Adrenal gland (tissue), 12 donors: ENCODE data around the gene IGFL3. TPM values are rescaled to one million over a fixed set of nuclear protein-coding genes. Genes with fewer than 3 reads are reported as not detected.

Source experiments
- DNase-seq, 7 donors: peaks; one replicate each; pipeline ENCODE4 v3.0.0-alpha.2; 2019 to 2020
- H3K27ac ChIP-seq, 5 donors: fragments of 200-600 bp; sonication (generic) in 4 of 5; 1 replicate in 3 of 5; 2 replicates in 2 of 5; pipeline versions ENCODE4 v1.5.1 to v1.8.0; 2016 to 2020; ENCODE audit warnings: mild to moderate bottlenecking in 1 of 5
- H3K27me3 ChIP-seq: fragments of 200-600 bp; 2 replicates; pipeline ENCODE4 v1.8.0; 2021
- H3K36me3 ChIP-seq, 2 donors: fragments of 200-600 bp; replicated peaks in 1 of 2; 1 replicate in 1 of 2; 2 replicates in 1 of 2; pipeline versions ENCODE4 v1.5.1 to v1.8.0; 2018 to 2022
- H3K4me1 ChIP-seq, 2 donors: fragments of 200-600 bp; replicated peaks in 1 of 2; 1 replicate in 1 of 2; 2 replicates in 1 of 2; pipeline versions ENCODE4 v1.5.1 to v1.8.0; 2018 to 2021
- H3K4me3 ChIP-seq, 4 donors: fragments of 200-600 bp; sonication (generic) in 3 of 4; one replicate each; pipeline ENCODE4 v1.5.1; 2016 to 2018
- H3K9me3 ChIP-seq, 3 donors: fragments of 200-600 bp; sonication (generic) in 1 of 3; replicated peaks in 1 of 3; 1 replicate in 2 of 3; 2 replicates in 1 of 3; pipeline versions ENCODE4 v1.5.1 to v1.8.0; 2016 to 2021
- CTCF ChIP-seq, 6 experiments: fragments of 450-650 bp in 4 of 6; fragments of 200-600 bp in 2 of 6; sonication (generic) in 1 of 6; IDR thresholded peaks; 1 replicate in 5 of 6; 2 replicates in 1 of 6; pipeline versions ENCODE4 v1.5.1 to v1.8.0; 2016 to 2021; ENCODE audit warnings: antibody characterized with exemption in 6 of 6, mild to moderate bottlenecking in 2 of 6, moderate library complexity in 1 of 6
- POLR2A ChIP-seq, 2 donors: fragments of 450-650 bp; IDR thresholded peaks; one replicate each; pipeline ENCODE4 v1.6.1; 2017; ENCODE audit warnings: antibody characterized with exemption in 2 of 2, mild to moderate bottlenecking in 2 of 2, moderate library complexity in 1 of 2
- WGBS, 4 donors: extraction: QIAGEN DNeasy Blood & Tissue Kit in 2 of 4; methylation state at CpG; one replicate each; pipeline versions ENCODE4 v1.1.5 to v1.1.7; 2013 to 2017; 5-methylcytosine and 5-hydroxymethylcytosine counted together
- intact Hi-C, 2 donors: fragments of 100-400 bp; cut with DNase I; formaldehyde crosslinking; loops; one replicate each; pipeline versions ENCODE4 v1.14.1 to v1.15.0; 2022 to 2023
- polyA plus RNA-seq, 3 donors: library from polyadenylated mRNA; stranded (reverse); fragments of 200-250 nt in 2 of 3; fragments of 350-450 nt in 1 of 3; fragmentation: Illumina TruSeq in 1 of 3; extraction: RNeasy Lipid Tissue Mini Kit (QIAGEN cat#74804) in 1 of 3; gene quantifications; one replicate each; pipeline ENCODE4 v1.2.3, GENCODE V29; 2013 to 2014
- total RNA-seq, 9 donors: library from RNA; depleted of rRNA in 4 of 9; stranded (reverse); fragments of >200 nt in 4 of 9; fragments of 120-200 nt in 1 of 9; fragmentation: NEBNext Ultra II Directional in 1 of 9; extraction: Animal tissue kit (Norgen Biotek cat#: 25700) in 1 of 9; gene quantifications; one replicate each; pipeline versions ENCODE4 v1.1.0 to v1.2.4, GENCODE V29; 2013 to 2023
- donor health status: healthy with polysubstance abuse.
- donor health status: Bipolar disorder and iron deficiency.
- donor health status: DM: yes; HTN: yes; CAD: no.
- donor health status: DM: no; HTN: no; CAD: no.
- donor health status: DM: no; HTN: no; CAD: no.
- donor health status: DM: yes; HTN: yes; CAD: no.

The IGFL3 gene
- total and polyA plus RNA-seq, 12 donors, result not detected

DNA sequence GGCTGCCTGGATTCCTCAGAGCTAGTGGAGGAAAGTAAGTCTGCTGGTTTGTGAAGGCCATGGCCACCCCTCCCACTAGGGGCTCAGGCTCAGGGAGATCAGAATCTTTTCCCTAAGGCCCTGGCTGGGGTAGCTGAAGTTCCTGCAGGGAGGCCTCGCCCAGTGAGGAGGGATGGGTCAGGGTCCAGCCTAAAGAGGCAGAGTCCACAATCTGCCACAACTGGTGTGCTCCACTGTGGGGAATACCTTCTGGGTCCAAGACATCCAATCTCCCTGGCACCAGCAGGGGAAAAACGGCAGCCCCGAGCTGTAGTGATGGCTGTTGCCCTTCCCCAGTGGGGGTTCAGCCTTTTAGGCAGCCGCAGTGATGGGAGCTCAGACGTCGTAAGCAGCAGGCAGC, 23.2 kb downstream of the IGFL3 start:
- intact Hi-C loops, result no loop called here
- 55 to 66% (median 64%) methylated on average over 5 to 6 of the region's 6 CpGs; no CpG with 5 or more reads in 1 of the 4 donors for WGBS, 4 donors
- Histone ChIP-seq H3K9me3 (no peaks in the 10 kb centered on the region), H3K27ac (no peak overlapping the region), H3K27me3 (peaks cover 5% of the 10 kb centered on the region), H3K36me3 (no peaks in the 10 kb centered on the region), H3K4me3 (no peak overlapping the region), H3K4me1 (no peaks in the 10 kb centered on the region)
- TF ChIP-seq POLR2A (IDR thresholded peaks at IDR 0.05) (no peak), CTCF (IDR thresholded peaks at IDR 0.05) (no peak)
- no peak for DNase-seq

DNA sequence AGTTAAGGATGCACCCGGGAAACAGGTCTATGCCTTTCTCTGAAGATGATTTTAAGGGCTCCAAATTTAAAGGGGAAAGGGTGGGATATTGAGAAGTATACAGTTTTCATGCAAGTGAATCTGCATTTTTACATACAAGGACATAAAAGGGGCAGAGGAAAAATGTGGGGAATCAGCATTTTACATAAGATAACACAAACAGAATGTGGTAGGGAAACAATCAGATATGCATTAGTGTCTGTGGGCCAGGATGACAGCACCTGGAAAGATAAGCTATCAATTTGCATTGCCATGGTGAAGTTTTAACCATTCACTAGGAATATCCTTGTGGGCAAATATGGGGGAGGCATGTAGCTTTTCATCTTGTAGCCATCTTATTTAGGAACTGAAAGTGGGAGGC, 24.1 kb downstream of the IGFL3 start:
- WGBS, 4 donors, result 70 to 77% (median 72%) methylated on average over 1 of the region's 1 CpG
- Histone ChIP-seq H3K9me3 (no peaks in the 10 kb centered on the region), H3K4me3 (no peak overlapping the region), H3K36me3 (no peaks in the 10 kb centered on the region), H3K27ac (no peak overlapping the region), H3K4me1 (no peaks in the 10 kb centered on the region), H3K27me3 (peaks cover 5% of the 10 kb centered on the region)
- TF ChIP-seq POLR2A (IDR thresholded peaks at IDR 0.05) (no peak), CTCF (IDR thresholded peaks at IDR 0.05) (no peak)
- intact Hi-C loops, result no loop called here
- DNase-seq, result no peak

GRCh38 chr19:46090444-46090843, 34.0 kb downstream of the IGFL3 start:
- TF ChIP-seq POLR2A (IDR thresholded peaks at IDR 0.05) (no peak), CTCF (IDR thresholded peaks at IDR 0.05) (no peak)
- Histone ChIP-seq H3K4me1 (no peaks in the 10 kb centered on the region), H3K4me3 (no peak overlapping the region), H3K9me3 (peaks cover 0 to 13% (median 0%) of the 10 kb centered on the region in 3 donors), H3K36me3 (no peaks in the 10 kb centered on the region), H3K27me3 (no peaks in the 10 kb centered on the region), H3K27ac (no peak overlapping the region)
- intact Hi-C loops, result no loop called here
- WGBS, 4 donors, result 73 to 91% (median 84%) methylated on average over 5 of the region's 5 CpGs
- DNase-seq, result no peak

- H3K27me3 ChIP-seq, result no peaks in the 10 kb centered on the region
- TF ChIP-seq CTCF (IDR thresholded peaks at IDR 0.05) (no peak), POLR2A (IDR thresholded peaks at IDR 0.05) (no peak)
- H3K9me3 ChIP-seq, result peaks cover 0 to 13% (median 0%) of the 10 kb centered on the region in 3 donors
- WGBS, 4 donors, result 79 to 100% (median 84%) methylated on average over 1 of the region's 1 CpG
- DNase-seq, result no peak
- no peaks in the 10 kb centered on the region for H3K4me1 ChIP-seq
- H3K4me3 ChIP-seq, result no peak overlapping the region
- H3K36me3 ChIP-seq, result no peaks in the 10 kb centered on the region
- no peak overlapping the region for H3K27ac ChIP-seq
- intact Hi-C loops, result no loop called here
Measured at GRCh38 chr19:46089432-46089831, 35.1 kb downstream of the IGFL3 start.
